HG02943 (cell line): ENCODE results near the gene C8G.

Experiments
- ATAC-seq: cut with Tn5 transposase; IDR thresholded peaks from one replicate; pipeline ENCODE4 v1.9.1; 2021; ENCODE audit warnings: mild to moderate bottlenecking, low read depth, moderate library complexity; ENCODE audit not compliant: unreplicated experiment

The C8G gene

DNA sequence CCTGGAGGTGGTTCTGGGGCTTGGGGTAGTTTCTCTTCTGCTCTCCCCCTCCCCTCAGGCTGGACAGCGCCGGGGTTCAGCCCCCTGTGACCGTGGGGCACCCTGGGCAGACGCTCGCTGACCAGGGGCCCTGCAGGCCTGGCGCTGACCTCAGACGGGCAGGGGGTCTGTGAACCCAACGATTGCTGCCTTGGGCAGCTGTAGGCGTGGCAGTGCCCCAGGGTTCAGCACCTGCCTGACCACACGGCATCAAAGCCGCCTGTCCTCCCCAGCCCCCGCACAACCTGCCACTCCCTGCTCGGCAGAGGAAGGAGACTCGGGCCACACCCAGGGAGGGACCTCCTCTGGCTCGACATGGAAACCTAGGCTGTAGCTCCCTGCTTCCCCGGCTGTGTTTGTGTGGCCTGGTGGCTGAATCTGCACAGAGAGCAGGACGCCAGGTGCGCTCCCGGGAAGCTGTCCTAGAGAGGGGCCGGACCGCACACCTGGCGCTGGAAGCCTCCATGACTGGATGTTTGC, 19.2 kb downstream of the C8G start:
- ATAC-seq: no peak

DNA sequence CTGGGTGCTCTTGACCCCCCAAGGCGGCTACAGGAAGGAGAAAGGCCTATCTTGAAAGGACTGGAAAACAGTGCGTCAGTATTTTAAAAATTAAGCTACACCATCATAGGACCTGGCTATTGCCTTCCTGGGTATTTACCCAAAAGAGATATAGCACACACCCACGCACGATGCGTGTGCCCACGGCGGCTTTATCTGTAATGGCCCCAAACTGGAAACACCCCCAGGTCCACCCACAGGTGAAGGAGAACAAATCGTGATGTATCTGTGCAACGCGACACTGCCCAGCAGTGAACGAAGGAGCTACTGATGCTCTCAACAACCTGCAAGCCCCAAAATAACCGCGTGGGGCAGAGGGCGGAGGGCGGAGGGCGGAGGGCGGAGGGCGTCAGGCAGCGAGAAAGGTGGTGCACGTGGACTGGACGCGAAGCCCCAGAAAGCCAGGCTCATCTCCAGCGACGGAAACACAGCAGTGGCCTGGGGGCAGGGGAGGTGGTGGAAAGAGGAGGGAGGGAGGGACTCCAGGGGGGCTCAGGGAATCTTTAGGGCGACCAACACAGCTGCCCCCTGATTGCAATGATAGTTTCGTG, 19.9 kb downstream of the C8G start:
- no peak for ATAC-seq

DNA sequence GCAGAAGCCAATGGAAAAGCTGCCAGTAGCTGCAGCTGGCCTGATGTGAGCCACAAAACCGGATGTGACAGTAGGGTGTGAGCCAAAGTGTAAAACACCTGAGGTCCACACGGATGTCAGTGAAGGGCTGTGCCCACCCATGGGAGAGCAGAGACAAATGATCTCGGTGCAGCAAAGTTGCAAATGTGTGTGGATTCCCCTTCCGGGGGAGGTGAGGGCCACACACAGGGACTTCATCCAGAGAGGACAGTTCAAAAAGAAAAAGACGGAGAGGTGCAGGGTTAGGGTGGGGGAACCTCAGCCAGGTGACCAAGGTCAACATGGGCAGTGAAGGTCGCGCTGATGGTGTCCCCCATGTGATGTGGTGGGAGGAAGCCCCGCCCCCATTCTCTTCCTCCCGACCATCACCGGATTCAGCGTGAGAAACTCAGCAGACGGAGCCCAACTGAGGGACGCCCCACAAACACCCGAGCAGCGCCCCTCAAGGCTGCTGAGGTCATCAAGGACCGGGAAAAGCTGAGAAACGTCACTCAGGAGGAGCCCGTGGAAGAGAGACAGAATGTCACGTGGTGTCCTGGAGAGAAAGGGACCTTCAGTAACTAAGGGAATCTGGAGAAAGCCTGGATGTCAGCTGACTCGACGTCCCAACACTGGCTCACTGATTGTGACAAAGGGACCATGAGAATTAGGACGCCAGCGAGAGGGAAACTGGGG, 20.9 kb downstream of the C8G start:
- ATAC-seq: no peak

GRCh38 chr9:136968333-136969127, 23.5 kb downstream of the C8G start:
- no peak for ATAC-seq

- no peak for ATAC-seq
Observed at GRCh38 chr9:136969150-136969549, 24.1 kb downstream of the C8G start.

DNA sequence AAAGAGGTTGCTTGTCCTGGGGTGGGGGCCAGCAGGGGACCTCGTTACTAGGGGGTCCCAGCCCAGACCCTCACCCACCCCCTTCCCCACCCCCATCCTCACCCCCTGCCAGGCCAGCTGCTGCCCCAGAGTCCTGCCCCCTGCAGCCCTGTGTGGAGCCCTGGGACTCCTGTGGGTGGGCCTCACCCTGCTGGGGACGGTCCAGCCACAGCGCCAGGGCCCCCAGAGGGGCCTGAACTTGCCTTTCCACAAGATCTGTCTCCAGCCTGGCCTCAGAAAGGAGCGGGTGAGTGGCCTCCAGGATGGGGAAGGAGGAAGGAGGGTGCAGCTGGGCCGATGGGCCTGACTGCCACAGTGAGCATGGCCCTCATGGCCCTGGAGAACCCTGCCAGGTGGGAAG, 24.7 kb downstream of the C8G start:
- ATAC-seq: no peak

- ATAC-seq: no peak
Observed at GRCh38 chr9:136970361-136970760, 25.3 kb downstream of the C8G start.

DNA sequence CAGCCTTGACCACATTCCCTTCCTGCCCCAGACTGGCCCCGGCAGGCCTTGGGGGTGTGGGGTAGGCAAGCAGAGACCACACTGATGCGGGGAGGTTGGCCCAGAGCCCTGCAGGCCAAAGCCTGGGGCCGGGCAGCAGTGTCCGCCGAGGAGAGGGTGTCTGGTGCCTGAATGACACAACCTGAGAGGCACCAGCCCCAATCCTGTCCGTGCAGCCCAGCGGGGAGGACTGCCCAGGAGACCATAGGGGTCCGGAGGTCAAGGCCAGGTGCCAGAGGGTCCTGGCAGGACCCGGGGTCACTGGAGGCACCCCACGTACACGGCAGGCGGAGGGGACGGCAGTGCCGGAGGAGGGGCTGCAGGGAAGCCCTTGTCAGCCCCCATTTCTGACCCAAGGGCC, 26.7 kb downstream of the C8G start:
- no peak for ATAC-seq

DNA sequence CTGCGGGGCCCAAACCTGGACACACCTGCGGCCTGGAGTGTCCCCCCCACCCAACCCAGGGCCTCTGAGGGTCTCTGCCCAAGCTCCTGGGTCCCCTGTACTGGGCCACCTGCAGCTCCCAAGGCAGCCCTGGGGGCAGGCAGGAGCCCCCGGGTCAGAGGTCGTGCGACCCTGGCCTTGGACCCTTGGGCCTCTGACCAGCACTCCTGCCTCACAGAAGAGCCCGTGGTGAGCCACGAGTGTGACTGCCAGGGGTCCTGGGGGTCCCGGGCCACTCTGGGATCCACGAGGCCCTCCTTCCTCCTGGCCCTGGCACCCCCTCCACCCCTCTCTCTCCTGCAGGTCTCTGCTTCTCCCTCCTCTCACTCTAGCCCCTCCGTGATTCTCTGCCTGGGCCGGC, 27.3 kb downstream of the C8G start:
- ATAC-seq: no peak

- ATAC-seq: no peak
Observed at GRCh38 chr9:136972743-136973142, 27.7 kb downstream of the C8G start.

DNA sequence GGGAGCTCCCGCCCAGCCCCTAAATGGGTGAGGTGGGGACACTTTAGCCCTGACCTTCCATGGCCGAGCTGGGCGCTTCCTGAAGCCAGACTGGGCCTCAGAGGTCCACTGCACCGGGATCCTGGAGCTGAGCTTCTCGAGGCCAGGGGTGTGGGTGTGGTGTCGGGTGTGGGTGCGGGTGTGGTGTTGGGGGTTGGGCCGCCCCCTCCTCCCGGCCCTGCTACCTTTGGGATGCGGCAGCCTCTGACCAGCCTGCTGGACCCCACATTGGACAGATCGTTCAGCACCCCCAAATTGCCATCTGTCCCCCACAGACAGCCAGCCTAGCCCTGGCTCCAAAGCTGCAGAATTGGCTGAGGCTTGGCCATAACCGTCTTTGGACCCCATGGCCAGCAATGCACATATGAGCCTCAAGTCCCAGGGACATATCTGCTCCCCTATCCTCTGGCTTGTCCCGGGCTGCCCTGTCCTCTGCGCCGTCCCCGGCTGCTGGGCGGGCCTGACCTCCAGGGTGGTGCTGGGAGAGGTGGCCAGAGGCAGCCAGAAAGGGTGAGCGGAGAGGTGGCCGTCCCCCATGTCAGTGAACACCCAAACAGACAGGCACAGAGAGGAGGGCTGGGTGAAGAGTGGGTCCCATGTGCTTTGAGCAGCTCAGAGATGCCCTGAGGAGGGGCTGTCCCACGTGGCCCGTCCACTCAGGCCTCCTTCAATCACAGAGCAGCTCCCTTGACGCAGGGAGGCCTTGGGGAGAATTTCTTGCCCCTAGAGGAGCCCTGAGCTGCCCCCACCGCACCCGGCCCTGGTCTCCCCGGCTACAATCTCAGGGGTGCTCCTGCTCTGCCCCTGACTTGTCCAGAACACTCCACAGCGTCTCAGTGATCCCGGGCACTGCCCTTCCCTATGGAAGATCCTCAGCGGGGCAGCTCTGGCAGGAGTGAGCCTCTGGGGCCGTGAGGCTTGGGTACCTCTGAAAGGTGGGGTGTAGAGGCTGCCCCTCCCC, 28.9 kb downstream of the C8G start:
- no peak for ATAC-seq

GRCh38 chr9:136974817-136975535, 29.9 kb downstream of the C8G start:
- ATAC-seq: no peak

DNA sequence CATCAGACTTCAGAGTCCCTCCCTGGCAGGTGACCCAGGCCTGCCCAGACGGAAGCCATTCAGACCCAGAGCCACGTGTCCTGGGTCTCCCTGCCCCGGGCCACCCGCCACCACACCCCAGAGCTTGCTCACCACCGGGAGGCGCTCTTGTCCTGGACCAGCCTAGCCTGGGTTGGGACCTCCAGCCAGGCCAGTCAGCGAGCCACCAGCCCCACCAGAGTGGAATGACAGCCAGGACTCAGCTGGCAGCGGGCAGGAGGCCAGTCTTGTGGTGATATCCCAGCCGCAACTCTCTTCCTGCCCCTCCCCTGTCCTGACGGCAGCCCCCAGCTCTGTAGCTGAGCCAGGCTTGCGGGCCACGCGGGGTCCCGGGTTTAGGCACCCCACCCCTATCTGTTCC, 30.6 kb downstream of the C8G start:
- ATAC-seq: no peak

DNA sequence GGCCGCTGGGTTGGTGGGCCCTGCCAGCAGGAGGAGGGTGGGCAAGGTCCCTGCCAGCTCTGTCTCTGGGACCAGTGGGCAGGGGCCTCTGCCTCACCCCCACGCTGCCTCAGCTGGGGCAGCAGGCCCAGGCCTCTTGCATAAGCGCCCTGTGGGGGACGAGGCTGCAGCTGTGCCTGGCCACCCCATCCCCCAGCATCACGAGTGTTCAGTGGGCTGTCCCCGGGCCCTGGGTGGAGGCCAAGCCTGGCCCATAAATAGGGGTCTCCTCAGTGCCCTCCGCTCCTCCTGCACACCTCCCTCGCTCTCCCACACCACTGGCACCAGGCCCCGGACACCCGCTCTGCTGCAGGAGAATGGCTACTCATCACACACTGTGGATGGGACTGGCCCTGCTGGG, 32.2 kb downstream of the C8G start, which contains the start of gene PTGDS:
PTGDS (plus strand) TSS at position 282 of the 400 bp plus-strand sequence; CDS start at position 357, 75 bp downstream.
- ATAC-seq: no peak

DNA sequence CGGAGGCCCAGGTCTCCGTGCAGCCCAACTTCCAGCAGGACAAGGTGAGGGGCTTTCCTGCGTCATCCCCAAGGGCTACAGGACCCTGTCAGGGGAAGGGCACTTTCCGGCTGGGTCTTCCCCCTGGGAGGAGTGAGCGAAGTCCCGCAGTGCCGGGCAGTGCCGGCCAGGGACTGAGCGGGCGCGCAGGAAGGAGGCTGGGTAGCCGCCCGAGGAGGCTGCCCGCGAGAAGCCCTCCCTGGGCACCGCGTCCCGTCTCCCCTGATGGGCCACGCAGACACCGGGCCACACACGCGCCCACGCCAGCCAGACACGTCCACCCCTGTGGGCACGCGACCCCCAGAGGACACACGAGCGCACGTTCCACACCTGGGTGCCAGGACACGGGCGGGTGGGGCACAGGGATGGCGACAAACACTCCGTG, 32.6 kb downstream of the C8G start:
- ATAC-seq: no peak

- ATAC-seq: no peak
Observed at GRCh38 chr9:136978073-136978864, 33.2 kb downstream of the C8G start.

DNA sequence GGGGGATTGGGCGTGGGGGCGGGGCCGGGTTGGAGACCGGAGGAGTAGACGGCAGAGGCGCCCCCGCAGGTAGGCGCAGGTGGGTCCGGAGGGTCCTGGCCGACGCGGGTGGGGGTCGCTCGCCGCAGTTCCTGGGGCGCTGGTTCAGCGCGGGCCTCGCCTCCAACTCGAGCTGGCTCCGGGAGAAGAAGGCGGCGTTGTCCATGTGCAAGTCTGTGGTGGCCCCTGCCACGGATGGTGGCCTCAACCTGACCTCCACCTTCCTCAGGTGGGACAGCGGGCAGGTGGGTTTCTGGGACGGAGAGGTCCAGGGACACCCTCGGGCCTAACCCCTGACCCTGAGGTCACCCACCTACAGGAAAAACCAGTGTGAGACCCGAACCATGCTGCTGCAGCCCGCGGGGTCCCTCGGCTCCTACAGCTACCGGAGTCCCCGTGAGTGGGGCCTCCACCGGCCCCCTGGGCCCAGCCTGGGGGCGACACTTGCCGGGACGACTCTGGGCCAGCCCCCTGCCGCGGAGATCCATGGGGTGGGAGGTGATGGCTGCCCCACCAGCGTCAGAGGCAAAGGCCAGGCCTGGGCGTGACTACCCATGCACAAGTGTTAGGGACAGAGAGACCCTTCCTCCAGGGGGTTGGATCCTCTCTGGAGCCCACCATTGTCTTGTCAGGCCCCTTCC, 34.0 kb downstream of the C8G start:
- ATAC-seq: no peak
